Fibroblast of skin of back (primary cell): ENCODE data around the gene PANK4.

Experiments used
- DNase-seq: peaks from one replicate; pipeline ENCODE4 v3.0.0-alpha.2; 2013

The PANK4 gene

DNA sequence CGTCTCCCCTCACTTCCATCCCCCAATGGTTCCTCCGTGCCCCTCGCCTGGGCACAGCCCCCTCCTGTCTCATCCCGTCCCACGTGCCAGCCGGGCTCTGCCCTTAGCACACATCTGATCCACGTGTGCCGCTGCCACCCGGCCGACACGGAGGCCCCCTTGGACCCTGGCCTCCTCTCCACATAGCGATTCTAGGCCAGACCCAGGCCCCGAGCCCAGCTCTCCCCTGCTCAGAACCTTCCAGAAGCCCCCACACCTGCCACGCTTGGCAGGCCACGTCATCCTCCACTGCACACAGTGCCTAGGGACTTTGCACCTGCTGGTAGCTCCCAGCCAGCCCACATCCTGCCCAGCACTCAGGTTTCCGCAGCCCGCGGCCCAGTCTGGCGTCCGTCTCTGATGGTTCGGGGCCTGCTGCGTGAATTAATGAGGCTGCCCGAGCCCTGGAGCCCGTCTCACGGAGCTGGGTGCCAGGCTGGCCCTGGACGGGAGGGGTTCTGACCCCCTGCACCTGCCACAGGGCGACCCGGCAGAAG, 30.2 kb downstream of the PANK4 start:
- DNase-seq, result no peak

- no peak for DNase-seq
Measured at GRCh38 chr1:2495546-2495945, 30.9 kb downstream of the PANK4 start.

GRCh38 chr1:2495026-2495425, 31.4 kb downstream of the PANK4 start:
- DNase-seq, result no peak

- DNase-seq, result no peak
Measured at GRCh38 chr1:2494323-2494693, 32.1 kb downstream of the PANK4 start.

GRCh38 chr1:2493691-2494322, 32.6 kb downstream of the PANK4 start:
- no peak for DNase-seq

- no peak for DNase-seq
Measured at GRCh38 chr1:2493218-2493617, 33.2 kb downstream of the PANK4 start.

DNA sequence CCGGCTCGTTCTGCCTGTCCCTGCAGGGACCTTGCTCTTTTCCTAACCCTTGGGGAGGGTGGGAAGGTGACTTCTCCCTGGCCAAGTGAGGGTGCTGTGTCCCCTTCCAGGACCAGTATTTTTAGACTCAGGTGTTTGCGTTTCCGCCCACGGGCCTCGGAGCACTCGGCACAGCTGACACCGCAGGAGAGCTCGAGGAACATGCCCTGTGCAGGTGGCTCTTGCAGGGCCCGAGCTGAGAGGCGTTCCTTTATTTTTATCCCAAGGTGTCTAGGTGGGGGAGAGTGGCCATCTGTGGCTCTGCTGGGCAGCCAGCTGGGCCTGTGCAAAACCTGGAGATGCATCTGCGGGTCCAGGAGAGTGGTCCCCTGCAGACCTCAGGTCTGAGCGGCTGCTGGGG, 34.3 kb downstream of the PANK4 start:
- no peak for DNase-seq

DNA sequence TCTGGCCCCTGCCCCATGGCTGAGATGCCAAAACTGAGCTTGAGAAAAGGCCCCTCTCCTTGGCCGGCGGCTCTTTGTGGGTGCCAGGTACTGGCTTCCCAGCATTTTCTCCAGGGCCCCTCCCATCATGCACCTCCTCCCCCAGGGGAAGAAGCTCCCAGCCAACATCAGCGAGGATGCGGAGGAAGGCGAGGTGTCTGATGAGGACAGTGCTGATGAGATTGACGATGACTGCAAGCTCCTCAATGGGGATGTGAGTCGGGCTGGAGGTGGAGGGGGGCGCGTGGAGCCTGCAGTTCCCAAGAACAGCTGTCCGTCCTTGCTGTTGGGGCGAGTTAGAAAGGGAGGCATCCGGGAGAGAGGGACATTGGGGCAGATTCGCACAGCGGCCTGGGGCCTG, 36.8 kb downstream of the PANK4 start:
- DNase-seq, result no peak

- no peak for DNase-seq
Measured at GRCh38 chr1:2488688-2489087, 37.7 kb downstream of the PANK4 start.

DNA sequence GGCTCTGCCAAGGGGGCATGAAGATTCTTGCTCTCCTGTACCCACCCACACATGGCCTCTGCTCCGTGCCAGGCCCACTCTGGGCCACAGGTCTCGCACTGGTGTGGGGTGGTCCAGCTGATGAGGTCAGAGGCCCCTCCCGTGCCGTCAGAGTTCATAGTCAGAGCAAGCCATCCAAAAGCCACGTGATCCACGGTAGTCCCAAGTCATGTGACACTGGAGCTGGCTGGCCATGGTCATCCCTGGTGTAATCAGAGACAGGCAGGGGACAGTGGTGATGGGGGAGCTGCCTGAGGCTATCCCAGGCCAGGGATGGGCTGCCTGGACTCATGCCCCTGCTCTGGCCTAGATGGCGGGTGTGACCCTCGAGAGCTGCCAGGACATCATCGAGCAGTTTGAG, 39.8 kb downstream of the PANK4 start:
- DNase-seq, result no peak

DNA sequence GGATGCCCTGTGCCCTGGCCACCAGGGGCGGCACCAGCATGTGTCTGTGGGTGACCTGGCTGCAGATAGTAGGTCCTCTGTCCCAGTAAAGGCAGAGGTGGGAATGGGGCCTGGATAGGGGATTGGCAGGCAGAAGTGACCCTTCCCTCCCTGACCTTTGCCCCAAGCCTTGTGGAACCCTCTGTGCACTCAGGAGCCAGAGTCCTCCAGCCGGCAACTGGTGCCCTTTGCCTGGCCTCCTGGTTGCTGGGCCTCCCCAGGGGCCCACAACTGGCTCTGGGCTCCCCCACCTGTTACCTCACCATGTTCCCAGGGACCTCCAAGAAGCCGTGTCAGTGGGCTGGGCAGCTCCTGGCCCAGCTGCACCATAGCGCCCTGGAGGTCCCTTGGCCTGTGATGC, 40.4 kb downstream of the PANK4 start:
- DNase-seq, result no peak

DNA sequence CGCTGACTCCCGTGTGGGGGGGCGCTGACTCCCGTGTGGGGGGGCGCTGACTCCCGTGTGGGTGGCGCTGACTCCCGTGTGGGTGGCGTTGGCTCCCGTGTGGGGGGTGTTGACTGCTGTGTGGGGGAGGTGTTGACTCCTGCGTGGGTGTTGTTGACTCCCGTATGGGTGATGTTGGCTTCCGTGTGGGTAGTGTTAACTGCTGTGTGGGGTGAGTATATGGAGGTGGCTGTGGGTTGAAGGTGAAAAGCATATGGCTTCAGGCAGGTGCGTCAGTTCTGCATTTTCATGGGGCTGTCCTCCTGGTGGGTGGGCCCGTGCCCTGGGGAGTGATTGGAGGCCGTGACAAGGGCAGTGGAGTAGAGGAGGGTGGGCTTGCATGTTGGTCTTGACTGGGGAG, 42.4 kb downstream of the PANK4 start:
- no peak for DNase-seq

GRCh38 chr1:2483026-2483425, 43.4 kb downstream of the PANK4 start:
- DNase-seq, result no peak

GRCh38 chr1:2482588-2482987, 43.8 kb downstream of the PANK4 start:
- DNase-seq, result no peak

- DNase-seq, result no peak
Measured at GRCh38 chr1:2481885-2482284, 44.5 kb downstream of the PANK4 start.

- no peak for DNase-seq
Measured at GRCh38 chr1:2480986-2481364, 45.4 kb downstream of the PANK4 start.

GRCh38 chr1:2480236-2480985, 46.0 kb downstream of the PANK4 start:
- no peak for DNase-seq

- no peak for DNase-seq
Measured at GRCh38 chr1:2479618-2480017, 46.8 kb downstream of the PANK4 start.

DNA sequence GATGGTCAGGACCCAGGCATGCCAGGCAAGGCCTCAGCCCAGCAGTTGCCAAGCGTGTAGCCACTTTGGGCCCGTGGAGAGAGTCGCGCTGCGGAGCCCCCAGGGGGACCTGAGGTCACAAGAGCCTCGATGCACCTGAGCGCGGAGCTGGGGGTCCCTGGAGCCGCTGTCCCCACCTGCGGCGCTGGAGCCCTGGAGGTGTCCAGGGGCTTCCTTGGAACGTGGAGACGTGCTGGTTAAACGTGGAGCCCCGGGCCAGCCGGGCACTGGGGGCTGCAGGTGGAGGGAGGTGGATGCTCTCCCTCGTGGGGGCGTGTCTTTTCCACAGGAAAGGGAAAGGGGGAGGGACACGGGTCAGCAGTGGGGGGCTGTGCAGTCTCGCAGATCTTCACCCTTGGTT, 47.2 kb downstream of the PANK4 start:
- DNase-seq, result no peak

DNA sequence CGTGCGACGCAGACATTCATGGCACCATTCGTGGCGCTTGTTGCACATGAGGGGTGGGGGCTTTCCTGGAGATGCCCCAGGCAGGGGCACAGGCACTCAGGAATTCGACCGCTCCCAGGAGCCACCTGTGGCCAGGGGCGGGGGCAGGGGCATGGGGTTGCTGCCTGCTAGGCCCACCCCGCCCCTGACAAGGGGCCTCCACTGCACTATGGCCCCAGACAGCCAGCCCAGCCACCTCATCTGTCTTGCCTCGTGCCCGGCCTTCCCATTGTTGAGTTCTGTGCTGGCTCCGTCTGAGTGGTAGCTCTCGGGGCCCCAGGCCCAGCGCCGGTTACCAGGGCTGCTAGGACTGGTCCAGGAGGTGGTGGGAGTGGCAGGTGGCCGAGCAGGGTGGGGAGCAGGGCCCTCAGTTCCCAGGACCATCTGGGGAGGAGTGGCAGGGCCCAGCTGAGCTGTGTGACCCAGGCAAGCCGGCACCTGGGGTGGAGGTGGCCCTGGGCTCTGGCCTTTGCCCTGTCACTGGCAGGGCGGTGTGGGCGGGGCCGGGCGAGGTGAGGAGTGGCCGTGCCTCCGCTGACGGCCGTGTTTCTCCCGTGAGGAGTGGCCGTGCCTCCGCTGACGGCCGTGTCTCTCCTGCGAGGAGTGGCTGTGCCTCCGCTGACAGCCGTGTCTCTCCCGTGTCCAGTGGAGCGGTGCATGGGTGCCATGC, 48.5 kb downstream of the PANK4 start:
- no peak for DNase-seq

GRCh38 chr1:2477309-2477708, 49.1 kb downstream of the PANK4 start:
- no peak for DNase-seq

GRCh38 chr1:2476061-2476999, 50.1 kb downstream of the PANK4 start, which contains the start of gene PLCH2:
TSS of gene PLCH2 (plus strand) at chr1:2476289. CDS start at chr1:2476589, 300 bp downstream.
- no peak for DNase-seq
